NCI-H1436 (cell line): ENCODE results near the gene IQGAP3.
"Not testable (repeated sequence)": the region's sequence is repeated elsewhere in the genome, so short reads cannot be mapped to it uniquely, and the experiment has no call there.

ENCODE experiments used
- DNase-seq: peaks from one replicate; lab custom pipeline; 2025; lab: John Stamatoyannopoulos, UW

IQGAP3 gene

DNA sequence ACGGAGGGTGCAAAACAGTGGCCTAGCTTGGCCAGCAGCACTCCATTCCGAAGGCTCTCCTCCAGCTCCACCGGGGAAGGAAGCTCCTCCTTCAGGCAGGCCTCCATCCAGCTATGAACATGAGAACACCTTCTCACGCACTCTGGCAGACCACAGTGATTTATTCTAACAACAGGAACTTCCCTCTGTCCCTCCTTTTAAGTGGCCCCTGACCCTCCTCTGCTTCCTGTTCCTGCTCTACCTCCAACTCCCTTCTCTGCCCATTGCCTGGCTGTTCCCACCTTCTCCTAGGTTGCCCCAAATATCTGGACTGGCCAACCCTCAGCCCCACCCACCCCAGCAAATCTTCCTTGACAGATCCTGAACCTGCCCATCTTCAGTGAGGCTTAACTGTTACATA lies 5.9 kb downstream of the IQGAP3 start:
- DNase-seq, result no peak

DNA sequence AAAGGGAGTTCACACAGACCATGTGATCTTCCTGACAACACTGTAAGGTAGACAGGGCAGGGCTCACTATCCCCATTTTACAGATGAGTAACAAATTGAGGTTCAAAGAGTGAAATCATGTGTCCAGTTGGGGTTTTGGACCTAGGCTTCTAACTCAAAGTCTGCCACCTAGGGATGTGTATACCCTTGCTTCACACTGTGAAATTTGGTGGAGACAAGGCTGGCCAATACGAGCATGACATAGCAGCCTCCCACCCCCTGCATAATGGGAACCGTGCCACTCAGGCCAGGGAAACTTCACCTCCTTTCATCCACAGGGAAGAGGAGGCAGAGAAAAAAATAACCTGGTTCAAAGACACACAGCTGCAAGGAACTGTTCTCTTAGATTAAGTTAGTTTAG lies 6.8 kb downstream of the IQGAP3 start:
- no peak for DNase-seq

DNA sequence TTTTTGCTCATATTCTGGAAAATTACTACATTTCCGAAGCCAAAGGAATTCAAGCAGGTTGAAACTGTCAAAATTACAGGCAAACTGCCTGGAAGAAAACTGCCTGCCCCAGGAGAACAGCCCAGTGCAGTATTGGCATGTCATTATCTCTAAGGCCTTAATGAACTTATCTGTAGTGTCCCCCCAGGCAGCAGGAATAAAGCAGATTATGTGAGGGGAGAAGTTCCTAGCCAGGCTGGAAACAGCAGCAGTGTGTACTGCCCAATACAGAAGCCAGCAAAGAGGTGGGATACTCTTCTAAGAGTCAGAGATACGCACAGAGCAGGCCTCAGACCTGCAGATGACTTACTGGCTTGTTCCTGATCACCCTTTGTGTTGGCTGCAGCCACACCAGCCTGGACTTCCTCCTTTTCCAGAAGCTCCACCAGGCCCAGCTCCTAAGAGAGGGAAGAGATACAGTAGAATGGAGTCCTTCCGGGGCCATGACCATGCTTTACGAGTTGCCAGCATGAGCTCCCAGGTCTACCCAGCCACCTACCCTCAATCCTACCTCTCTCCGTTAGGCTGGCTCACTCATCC lies 11.7 kb downstream of the IQGAP3 start:
- DNase-seq, result no peak

DNA sequence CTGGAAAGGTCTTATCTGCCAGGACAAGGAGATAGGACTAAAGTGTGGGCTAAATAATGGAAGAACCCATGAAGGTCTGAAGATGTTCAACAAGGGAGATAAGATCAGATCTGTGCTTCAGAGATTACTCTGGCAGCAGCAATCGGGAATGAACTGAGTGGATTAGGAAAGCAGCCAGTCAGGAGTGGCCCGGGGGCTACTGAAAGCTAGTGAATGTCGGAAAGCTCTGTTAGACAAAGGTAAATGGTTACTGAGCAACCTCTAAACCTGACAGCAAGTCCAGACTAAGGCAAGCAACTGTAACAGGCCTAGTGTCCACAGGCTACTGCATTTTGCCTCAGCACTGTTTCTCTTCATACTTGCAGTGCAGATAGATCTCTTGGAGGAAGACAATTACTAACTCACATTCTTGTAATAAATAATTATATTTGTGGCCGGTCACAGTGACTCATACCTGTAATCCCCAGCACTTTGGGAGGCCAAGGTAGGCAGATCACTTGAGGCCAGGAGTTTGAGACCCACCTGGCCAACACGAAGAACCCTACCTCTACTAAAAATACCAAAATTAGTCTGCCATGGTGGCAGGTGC lies 12.5 kb downstream of the IQGAP3 start:
- DNase-seq, result no peak

DNA sequence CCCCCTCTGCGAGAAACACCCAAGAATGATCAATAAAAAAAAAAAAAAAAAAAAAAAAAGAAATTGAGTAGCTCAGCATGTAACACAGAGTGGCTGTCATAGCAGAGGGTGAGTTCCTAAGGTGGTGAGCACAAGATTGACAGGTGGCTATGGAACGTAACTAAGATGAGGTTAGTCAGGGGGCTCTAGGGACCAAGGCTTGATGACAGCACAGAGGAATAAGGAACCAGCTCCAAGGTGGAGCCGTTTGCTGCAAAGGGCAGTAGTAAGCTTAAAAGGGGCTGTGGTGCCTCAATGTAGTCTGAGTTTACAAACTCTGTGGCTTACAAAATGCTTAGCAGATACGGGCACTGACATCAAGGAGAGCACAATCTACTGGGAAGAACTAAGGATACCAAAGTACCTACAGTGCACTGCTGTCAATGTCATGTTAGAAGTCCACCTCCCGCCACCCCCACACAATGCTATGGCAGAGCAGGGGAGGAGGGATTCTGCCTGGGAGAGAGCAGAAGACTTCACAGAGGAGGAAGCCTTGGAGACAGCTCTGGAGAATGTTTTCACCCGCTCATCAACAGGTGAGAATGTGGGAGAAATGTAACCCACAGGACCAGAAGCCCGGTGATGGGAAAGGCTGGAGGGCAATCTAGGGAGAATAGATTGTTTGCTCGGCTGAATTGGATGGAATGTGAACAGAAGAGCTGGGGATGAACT lies 13.1 kb downstream of the IQGAP3 start:
- no peak for DNase-seq

DNA sequence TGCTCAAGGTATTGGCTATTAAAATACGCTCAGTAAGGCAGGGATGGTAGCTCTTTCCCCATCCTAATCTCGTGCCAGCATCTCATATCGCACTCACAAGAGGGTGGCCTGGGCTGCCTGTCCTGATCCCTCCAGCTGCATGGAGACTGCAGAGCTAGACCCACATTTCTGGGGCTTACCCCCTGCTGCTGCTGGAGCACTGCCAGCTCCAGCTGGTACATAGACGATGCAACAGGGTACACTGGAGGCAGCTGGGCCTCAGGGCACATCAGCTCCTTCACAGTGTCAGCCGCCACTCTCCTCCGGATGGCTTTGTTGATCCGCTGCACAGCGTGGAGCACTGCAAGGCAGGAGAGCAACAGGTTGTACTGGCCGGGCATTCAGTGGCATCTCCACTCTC lies 16.0 kb downstream of the IQGAP3 start:
- DNase-seq, result no peak

DNA sequence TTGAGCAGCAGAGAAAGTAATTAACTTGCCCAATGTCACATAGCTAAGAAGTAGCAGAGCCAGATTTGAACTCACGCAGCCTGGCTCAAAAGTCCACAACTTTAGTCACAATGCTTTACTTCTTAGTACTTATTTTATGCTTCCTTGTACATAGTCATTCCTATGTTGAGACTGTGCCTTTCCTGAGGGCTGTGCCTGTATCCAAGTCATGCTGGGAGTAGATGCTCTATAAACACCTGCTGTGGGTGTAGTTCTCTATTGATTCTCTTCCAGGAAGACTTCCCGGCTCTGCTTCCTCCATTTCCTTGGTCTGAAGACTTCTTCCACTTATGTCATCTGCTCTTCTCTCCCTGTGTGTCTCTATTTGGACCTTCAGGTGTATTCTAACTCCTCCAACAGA lies 16.6 kb downstream of the IQGAP3 start:
- DNase-seq, result no peak

DNA sequence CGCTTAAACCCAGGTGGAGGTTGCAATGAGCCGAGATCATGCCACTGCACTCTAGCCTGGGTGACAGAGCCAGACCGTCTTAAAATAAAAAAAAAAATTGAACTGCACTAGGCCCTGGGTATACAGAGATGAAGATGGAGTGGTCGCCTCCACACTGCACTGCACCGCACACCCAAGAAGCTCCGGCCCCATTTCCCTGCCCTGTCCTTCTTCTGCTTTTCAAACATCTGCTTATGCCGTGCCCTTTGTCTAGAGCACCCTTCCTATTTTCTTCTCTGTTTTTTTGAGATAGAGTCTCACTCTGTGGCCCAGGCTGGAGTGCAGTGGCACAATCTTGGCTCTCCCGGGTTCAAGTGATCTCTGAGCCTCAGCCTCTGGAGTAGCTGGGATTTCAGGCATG lies 17.4 kb downstream of the IQGAP3 start:
- DNase-seq, result no peak

DNA sequence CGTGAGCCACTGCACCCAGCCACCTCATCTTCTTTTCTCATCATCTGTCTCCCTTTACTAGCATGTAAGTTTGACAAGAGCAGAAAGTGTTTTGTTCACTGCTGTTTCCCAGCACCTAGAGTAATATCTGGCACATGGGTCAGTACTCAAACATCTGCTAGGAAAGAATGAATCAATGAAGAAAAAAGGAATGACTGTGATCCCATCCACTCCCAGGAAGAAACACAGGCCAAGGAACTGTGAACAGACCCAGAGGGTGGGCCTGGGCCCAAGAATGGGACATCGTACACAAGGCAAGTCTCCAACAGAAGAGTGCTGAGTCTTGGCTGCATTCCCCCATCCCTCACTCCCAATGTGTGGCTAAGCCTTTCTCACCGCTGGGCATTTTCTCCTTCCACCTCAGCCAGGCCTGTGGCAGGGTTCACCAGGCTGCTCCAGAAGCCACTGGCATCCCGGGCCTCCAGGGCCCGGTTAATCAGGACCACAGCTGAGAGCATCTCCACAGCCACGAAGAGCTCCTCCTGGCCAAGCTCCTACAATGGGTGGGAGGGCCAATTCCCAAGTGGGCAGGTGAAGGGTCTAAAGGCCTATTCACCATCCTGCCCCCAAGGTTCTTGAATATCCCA lies 18.4 kb downstream of the IQGAP3 start:
- no peak for DNase-seq

DNA sequence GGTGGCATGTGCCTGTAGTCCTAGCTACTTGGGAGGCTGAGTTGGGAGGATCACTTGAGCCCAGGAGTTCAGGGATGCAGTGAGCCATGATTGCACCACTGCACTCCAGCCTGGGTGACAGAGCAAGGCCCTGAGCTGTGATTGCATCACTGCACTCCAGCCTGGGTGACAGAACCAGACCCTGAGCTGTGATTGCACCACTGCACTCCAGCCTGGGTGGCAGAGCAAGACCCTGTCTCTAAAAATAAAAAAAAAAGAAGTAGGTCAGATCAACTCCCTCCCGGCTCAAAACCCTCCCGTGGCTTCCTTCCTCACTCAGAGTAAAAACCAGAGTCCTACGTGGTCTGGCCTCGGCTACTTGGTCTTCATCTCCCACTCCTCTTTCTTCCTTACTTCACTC lies 19.4 kb downstream of the IQGAP3 start:
- not testable (repeated sequence) for DNase-seq

DNA sequence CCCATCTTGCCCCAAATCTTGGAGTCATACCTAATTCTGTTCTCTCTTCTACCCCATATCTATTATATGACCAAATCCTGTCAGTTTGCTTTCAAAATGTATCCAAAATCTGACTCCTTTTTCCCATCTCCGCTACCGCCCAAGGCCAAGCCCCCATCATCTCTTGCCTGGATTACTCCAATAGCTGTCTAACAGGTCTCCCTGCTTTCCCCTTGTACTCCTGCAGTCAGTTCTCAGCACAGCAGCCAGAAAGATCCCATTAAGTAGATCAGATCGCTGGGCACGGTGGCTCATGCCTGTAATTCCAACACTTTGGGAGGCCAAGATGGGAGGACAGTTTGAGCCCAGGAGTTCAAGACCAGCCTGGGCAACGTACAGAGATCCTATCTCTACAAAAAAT lies 19.8 kb downstream of the IQGAP3 start:
- DNase-seq, result no peak

DNA sequence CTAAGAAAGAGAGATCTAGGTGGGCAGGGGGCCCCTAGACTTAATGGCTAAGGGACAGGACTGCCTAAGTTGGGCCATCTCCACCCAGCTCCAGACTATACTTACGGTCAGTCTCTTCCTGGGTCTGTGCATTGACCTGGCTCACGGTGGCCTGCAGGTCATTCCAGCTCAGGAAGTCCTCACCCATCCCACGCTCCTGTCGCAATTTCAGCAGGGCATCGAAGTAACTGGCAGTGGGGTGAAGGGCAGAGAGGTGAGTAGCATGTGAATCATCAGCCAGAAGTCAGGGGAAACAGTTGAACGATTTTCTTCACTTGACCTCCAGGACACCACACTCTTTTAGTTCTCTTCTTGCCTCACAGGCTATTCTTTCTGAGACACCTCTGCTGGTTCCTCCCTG lies 20.5 kb downstream of the IQGAP3 start:
- DNase-seq, result no peak

DNA sequence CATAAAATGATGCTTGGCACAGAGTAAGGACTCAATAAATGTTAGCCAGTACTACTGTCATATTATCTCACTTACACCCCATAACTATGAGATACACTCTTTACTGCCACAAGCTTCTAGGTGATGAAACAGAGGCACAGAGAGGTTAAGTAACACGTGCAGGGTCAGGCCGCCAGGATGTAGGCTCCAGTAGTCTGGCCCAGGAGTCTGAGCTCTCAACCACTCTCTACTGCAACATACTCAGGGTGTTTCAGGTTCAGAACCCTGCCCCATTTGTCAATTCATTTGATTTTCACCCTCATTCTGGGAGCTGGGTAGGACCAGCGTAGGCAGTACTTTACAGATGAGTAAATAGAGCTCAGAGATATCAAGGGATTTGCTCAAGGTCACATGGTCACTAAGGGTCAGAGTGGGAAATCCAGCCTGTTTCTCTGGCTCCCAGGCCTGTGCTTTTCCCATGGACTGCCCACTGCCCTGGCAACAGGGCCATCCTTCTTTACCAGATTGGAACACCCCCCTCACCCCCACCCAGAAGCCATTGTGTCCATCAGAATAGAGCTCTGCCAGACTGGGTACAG lies 21.2 kb downstream of the IQGAP3 start:
- DNase-seq, result no peak

DNA sequence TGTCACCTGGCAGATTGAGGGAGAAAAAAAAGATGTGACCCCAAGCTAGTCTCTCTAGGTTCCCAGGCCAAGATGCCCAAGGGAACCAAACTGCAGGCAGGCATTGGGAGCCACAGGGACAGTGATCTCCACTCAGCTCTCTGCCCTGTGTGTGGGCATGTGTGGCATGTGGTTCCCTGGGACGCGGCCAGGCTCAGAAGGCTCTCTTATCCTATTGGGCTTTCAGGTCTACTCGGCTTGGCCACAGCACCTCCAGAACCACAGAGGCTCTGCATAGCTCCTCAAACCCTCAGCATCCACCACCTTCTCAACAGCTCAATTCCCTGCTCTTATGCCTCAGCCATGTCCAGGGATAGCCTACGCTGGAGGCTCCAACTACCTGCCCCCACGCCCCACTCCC lies 22.0 kb downstream of the IQGAP3 start:
- no peak for DNase-seq

DNA sequence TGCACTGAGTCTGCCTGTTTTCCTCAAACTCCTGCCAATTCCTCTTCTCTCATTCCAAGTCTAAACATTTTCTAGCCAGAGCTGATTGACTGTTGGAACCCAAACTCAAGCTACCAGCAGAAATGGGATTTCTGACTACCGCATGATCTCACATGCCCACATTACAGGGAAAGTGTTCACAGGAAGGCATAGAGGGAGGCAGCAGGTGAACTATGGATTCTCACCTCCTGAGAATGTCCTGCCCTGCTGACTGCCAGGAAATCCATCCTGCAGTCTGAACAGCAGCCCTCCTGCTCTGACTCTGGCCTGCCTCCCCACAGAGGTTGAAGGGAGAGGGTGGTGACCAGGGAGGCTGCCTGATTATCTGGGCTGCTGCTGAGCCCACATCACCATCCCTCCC lies 22.5 kb downstream of the IQGAP3 start:
- no peak for DNase-seq

DNA sequence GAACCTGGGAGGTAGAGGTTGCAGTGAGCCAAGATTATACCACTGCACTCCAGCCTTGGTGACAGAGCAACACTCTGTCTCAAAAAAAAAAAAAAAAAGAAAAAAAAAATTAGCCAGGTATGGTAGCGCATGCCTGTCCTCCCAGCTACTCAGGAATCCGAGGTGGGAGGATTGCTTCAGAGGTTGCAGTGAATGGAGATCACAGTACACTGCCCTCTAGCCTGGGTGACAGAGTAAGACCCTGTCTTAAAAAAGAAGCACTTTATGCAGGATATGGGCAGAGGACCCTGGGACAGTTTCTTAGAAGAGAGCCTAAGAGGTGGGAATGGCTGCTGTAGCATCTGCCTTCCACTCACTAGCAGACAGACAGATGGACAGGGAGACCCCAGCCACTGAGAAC lies 23.0 kb downstream of the IQGAP3 start:
- DNase-seq, result no peak

DNA sequence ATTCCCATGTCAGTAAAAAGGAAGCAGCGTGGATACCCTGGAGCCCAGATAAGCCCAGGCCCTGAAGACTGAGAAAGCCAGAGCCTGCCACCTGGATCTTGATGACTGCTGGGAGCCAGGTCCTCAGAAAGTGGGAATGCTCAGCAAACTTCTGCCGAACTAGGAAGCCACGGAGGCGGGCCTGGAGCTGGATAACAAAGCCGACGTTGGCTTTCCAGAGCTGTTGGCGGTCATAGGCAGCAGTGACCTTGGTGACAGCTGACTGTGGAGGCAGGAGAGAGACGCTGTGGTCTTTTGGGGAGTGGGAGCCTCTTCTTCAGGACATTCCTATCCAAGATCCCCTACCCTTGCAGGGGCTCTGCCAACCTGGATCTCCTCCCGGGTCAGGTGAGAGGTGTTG lies 24.4 kb downstream of the IQGAP3 start:
- no peak for DNase-seq

DNA sequence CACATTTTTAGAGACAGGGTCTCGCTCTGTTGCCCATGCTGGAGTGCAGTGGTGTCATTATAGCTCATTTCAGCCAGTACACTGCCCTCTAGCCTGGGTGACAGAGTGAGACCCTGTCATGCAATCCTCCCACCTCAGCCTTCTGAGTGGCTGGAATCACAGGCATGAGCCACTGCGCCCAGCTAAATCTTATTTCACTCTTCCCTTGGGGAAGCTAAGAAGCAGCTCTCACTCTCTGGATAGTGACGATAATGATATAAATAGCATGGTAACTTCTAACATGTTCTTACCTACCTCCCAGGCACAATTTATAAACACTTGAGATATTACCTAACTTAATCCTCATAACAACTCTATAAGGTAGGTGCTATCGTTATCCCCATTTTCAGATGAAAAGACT lies 24.9 kb downstream of the IQGAP3 start:
- no peak for DNase-seq

DNA sequence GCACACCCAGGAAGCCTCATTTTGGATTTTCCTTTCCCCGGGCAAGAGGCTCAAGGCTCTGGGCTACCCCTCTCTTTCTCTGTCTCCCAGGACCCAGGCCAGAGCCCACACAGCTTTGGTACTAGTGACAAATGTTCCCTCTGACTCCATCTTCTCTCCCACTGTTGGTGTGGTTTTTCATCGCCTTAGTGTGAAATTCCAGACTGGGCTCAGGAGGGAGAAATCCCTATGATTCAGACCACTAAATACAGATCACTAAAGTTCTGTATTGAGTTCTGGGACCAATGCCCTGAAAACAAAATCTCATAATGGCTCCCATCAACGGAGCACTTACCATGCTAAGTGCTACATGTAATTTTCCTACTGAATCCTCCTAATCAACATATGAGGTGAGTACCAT lies 26.1 kb downstream of the IQGAP3 start:
- no peak for DNase-seq

DNA sequence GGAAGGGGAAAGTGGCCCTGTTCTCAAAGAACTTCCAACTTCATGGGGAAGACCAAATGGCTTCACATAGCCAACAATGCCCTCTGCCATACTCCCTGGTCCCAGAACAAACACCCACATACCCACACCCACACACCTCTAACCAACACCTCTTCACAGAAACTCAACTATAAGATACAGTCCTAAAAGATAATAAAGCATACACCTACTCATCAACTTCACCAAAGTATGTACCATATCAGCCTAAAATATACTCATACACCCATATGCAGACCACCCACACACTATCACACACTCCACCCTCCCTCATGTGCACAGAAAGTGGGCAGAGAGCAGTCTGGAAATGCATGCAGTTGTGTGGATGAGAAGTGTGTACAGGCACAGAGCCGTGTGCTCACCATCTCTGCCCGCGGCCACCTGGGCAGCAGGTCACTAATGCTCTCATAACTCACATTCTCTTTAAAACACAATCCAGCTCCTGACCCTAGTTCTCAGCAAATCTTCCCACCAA lies 27.7 kb downstream of the IQGAP3 start:
- no peak for DNase-seq

DNA sequence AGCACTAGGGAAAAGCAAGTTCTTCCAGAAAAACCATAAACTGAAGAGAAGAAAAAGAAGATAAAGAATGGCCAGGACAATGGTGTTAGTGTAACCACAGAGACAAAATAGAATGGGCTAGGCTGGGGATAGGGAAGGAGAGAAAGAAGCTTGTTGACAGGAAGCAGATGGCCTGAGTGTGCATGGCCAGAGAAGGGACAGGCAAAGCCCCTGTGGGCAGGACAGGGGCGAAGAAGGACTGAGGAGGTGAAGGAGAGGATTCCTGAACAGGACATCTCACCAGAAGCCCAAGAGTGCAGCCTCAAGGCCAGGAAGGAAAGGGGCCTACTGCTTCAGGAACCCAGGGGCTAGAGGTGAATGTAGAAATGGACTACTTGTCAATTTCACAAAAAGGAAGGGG lies 29.3 kb downstream of the IQGAP3 start:
- no peak for DNase-seq

DNA sequence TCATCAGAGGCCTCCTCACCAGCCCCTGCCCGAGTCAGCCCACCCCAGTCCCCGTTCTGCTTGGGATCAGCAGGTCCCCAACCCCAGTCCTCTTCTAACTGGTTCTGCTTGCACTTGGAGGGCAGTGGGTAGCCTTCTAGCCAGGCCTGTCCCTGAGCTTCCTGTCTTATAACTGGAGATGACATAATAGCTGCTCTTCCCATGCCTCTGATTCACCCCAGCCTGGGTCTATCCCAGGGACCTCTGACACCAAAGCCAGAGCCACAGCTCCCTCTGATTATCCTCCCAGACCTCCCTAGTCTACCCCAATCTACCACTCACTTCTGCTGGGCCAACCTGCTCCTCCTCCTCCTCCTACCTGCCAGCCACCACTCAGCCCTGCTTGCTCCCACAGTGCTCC lies 31.4 kb downstream of the IQGAP3 start:
- DNase-seq, result no peak

DNA sequence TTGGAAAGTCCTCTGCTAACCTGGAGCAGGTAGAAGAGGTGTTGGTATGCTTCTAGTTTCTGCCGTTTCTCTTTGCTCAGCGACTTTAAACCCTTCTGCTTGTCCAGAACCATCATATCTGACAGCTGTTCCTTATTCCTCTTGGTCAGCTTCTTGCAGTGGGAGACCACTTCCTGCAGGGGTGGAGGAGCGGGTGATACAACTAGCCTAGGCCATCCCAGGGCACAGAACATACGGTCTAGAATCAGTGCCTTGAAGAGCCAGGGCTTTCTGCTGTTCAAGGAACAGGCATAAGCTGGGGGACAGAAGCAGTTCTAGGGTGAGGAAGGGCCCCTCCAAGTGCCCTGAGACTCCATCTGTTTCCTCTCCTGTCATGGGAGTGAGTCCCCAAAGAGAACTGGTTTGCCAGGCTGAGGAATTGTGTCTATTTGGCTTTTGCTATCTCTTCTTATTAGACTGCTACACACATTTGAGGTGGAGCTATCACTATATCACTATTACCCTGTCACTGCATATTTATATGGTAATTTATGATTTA lies 32.5 kb downstream of the IQGAP3 start:
- DNase-seq, result no peak
